HepG2 (cell line): ENCODE results near the gene LYPD1.

Experiments used
- ASH2L ChIP-seq: fragments of 300-600, 200-600 bp; sonication (generic); IDR thresholded peaks from 2 replicates; pipeline ENCODE4 v1.7.0; 2017; ENCODE audit warnings: low read depth, mild to moderate bottlenecking, moderate library complexity, mixed read lengths, low read length; ENCODE audit not compliant: insufficient read length
- ESRRA ChIP-seq: sonication (generic); formaldehyde crosslinking; IDR thresholded peaks from 2 replicates; pipeline ENCODE4 v1.5.1; 2020; ENCODE audit warnings: mild to moderate bottlenecking, low read depth, missing genetic modification reagents
- ETV6 ChIP-seq: sonication (generic); formaldehyde crosslinking; conservative IDR thresholded peaks from 2 replicates; pipeline ENCODE4 v1.4.0; 2020; ENCODE audit warnings: missing genetic modification reagents
- JUN ChIP-seq: sonication (generic); formaldehyde crosslinking; IDR thresholded peaks from 2 replicates; pipeline ENCODE4 v1.4.0; 2020; ENCODE audit warnings: mild to moderate bottlenecking, missing genetic modification reagents
- RBAK ChIP-seq: sonication (generic); formaldehyde crosslinking; IDR thresholded peaks from 2 replicates; pipeline ENCODE4 v1.5.1; 2020; ENCODE audit warnings: mild to moderate bottlenecking, missing genetic modification reagents
- SIN3A ChIP-seq: IDR thresholded peaks from 2 replicates; pipeline ENCODE4 v1.6.1; 2011; ENCODE audit warnings: low read depth, mild to moderate bottlenecking, control low read depth, low read length, borderline replicate concordance
- XRCC5 ChIP-seq: fragments of 200-400 bp; formaldehyde crosslinking; optimal IDR thresholded peaks from 2 replicates; pipeline ENCODE3; 2017; ENCODE audit warnings: mild to moderate bottlenecking, low read length
- YY1 ChIP-seq: IDR thresholded peaks from 2 replicates; pipeline ENCODE4 v1.6.1; 2011; ENCODE audit warnings: low read length, low read depth, moderate library complexity, mild to moderate bottlenecking; ENCODE audit not compliant: insufficient read depth, insufficient replicate concordance
- TF ChIP-seq, protein P1 (sequence below): sonication (generic); formaldehyde crosslinking; IDR thresholded peaks from 2 replicates; pipeline ENCODE4 v1.4.0; 2020; ENCODE audit warnings: missing genetic modification reagents, borderline replicate concordance
- TF ChIP-seq, protein P2 (sequence below): sonication (generic); formaldehyde crosslinking; IDR thresholded peaks from 2 replicates; pipeline ENCODE4 v1.4.0; 2020; ENCODE audit warnings: missing genetic modification reagents
- TF ChIP-seq, protein P3 (sequence below): sonication (generic); formaldehyde crosslinking; IDR thresholded peaks from 2 replicates; pipeline ENCODE4 v1.5.0; 2020; ENCODE audit warnings: missing genetic modification reagents

DNA sequence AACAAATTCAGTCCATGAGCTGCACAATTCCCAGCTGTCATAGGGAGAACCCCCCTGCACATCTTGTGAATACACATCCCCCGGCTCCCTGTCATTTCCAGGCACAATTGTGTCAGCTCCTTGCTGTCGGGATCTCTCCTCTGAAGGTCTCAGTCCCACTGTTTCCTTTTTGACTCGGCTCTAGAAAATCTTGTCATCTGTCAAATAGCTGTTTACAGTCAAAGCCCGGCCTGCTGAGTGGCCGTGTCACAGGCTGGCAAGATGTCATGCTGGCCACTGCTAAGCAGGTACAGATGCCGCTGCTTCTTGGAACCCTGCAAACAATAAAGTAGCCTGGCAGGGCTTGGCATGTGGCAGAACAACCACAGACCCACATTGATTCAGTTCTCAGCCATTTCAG lies 61.7 kb downstream of the LYPD1 start:
- TF ChIP-seq, protein P1, sequence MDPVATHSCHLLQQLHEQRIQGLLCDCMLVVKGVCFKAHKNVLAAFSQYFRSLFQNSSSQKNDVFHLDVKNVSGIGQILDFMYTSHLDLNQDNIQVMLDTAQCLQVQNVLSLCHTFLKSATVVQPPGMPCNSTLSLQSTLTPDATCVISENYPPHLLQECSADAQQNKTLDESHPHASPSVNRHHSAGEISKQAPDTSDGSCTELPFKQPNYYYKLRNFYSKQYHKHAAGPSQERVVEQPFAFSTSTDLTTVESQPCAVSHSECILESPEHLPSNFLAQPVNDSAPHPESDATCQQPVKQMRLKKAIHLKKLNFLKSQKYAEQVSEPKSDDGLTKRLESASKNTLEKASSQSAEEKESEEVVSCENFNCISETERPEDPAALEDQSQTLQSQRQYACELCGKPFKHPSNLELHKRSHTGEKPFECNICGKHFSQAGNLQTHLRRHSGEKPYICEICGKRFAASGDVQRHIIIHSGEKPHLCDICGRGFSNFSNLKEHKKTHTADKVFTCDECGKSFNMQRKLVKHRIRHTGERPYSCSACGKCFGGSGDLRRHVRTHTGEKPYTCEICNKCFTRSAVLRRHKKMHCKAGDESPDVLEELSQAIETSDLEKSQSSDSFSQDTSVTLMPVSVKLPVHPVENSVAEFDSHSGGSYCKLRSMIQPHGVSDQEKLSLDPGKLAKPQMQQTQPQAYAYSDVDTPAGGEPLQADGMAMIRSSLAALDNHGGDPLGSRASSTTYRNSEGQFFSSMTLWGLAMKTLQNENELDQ (CRISPR knock-in tag): no peak
- TF ChIP-seq XRCC5: no peak
- no peak for TF ChIP-seq SIN3A
- TF ChIP-seq, protein P2, sequence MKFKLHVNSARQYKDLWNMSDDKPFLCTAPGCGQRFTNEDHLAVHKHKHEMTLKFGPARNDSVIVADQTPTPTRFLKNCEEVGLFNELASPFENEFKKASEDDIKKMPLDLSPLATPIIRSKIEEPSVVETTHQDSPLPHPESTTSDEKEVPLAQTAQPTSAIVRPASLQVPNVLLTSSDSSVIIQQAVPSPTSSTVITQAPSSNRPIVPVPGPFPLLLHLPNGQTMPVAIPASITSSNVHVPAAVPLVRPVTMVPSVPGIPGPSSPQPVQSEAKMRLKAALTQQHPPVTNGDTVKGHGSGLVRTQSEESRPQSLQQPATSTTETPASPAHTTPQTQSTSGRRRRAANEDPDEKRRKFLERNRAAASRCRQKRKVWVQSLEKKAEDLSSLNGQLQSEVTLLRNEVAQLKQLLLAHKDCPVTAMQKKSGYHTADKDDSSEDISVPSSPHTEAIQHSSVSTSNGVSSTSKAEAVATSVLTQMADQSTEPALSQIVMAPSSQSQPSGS (CRISPR knock-in tag): no peak
- TF ChIP-seq ESRRA (CRISPR knock-in tag): no peak
- TF ChIP-seq JUN (CRISPR knock-in tag): no peak
- TF ChIP-seq, protein P3, sequence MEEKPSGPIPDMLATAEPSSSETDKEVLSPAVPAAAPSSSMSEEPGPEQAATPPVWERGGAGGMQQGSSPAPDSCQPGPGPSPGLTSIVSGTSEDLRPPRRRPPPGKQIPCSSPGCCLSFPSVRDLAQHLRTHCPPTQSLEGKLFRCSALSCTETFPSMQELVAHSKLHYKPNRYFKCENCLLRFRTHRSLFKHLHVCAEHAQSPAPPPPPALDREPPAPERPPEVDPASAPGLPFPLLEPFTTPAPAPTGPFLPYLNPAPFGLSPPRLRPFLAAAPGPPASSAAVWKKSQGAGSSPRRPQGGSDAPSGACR (CRISPR knock-in tag): no peak
- TF ChIP-seq YY1: no peak
- TF ChIP-seq ETV6 (CRISPR knock-in tag): no peak
- TF ChIP-seq RBAK: no peak
- no peak for TF ChIP-seq ASH2L
